HepG2 (cell line): ENCODE data around the gene RSF1. TPM values are rescaled to one million over a fixed set of nuclear protein-coding genes. Genes with fewer than 3 reads are reported as not detected.

Experiments used
- ELF3 ChIP-seq: IDR thresholded peaks from 2 replicates; pipeline ENCODE4 v1.6.1; 2016; ENCODE audit warnings: missing genetic modification reagents, missing compliant biosample characterization
- KDM4B ChIP-seq: sonication (generic); formaldehyde crosslinking; IDR thresholded peaks from 2 replicates; pipeline ENCODE4 v1.4.0; 2020; ENCODE audit warnings: missing genetic modification reagents
- MXD1 ChIP-seq: sonication (generic); formaldehyde crosslinking; IDR thresholded peaks from 2 replicates; pipeline ENCODE4 v1.4.0; 2020; ENCODE audit warnings: mild to moderate bottlenecking, missing genetic modification reagents
- PRMT3 ChIP-seq: sonication (generic); formaldehyde crosslinking; IDR thresholded peaks from 2 replicates; pipeline ENCODE4 v1.8.1; 2022; ENCODE audit warnings: low read depth, mild to moderate bottlenecking, moderate library complexity, missing genetic modification reagents, borderline replicate concordance
- RBM39 ChIP-seq: fragments of 200-400 bp; formaldehyde crosslinking; IDR thresholded peaks from one replicate; pipeline ENCODE4 v1.6.1; 2018; ENCODE audit warnings: antibody characterized with exemption, mild to moderate bottlenecking, low read depth, low read length; ENCODE audit not compliant: poor library complexity, severe bottlenecking
- RNF219 ChIP-seq: sonication (generic); formaldehyde crosslinking; IDR thresholded peaks from 2 replicates; pipeline ENCODE4 v1.5.0; 2020; ENCODE audit warnings: mild to moderate bottlenecking, missing genetic modification reagents
- SALL2 ChIP-seq: sonication (generic); formaldehyde crosslinking; IDR thresholded peaks from 2 replicates; pipeline ENCODE4 v1.8.1; 2023; ENCODE audit warnings: mild to moderate bottlenecking, missing genetic modification reagents, inconsistent platforms
- SP4 ChIP-seq: sonication (generic); formaldehyde crosslinking; IDR thresholded peaks from 2 replicates; pipeline ENCODE4 v1.8.1; 2023; ENCODE audit warnings: mild to moderate bottlenecking, missing genetic modification reagents
- STAG1 ChIP-seq: sonication (generic); formaldehyde crosslinking; IDR thresholded peaks from 2 replicates; pipeline ENCODE4 v1.4.0; 2020; ENCODE audit warnings: missing genetic modification reagents
- TFAP4 ChIP-seq: sonication (generic); IDR thresholded peaks from 2 replicates; pipeline ENCODE4 v1.6.1; 2016; ENCODE audit warnings: low read depth, borderline replicate concordance
- THAP8 ChIP-seq: sonication (generic); formaldehyde crosslinking; IDR thresholded peaks from 2 replicates; pipeline ENCODE4 v1.5.1; 2020; ENCODE audit warnings: missing genetic modification reagents, mild to moderate bottlenecking, borderline replicate concordance
- ZBTB21 ChIP-seq: sonication (generic); formaldehyde crosslinking; IDR thresholded peaks from 2 replicates; pipeline ENCODE4 v1.4.0; 2020; ENCODE audit warnings: missing genetic modification reagents
- ZBTB43 ChIP-seq: sonication (generic); formaldehyde crosslinking; conservative IDR thresholded peaks from 2 replicates; pipeline ENCODE4 v1.4.0; 2020; ENCODE audit warnings: missing genetic modification reagents
- ZC3H4 ChIP-seq: sonication (generic); formaldehyde crosslinking; IDR thresholded peaks from 2 replicates; pipeline ENCODE4 v1.4.0; 2020; ENCODE audit warnings: missing genetic modification reagents, borderline replicate concordance
- ZNF101 ChIP-seq: sonication (generic); formaldehyde crosslinking; IDR thresholded peaks from 2 replicates; pipeline ENCODE4 v1.4.0; 2020; ENCODE audit warnings: mild to moderate bottlenecking, low read depth, missing genetic modification reagents, borderline replicate concordance
- ZNF296 ChIP-seq: sonication (generic); formaldehyde crosslinking; conservative IDR thresholded peaks from 2 replicates; pipeline ENCODE4 v1.5.0; 2020; ENCODE audit warnings: mild to moderate bottlenecking, missing genetic modification reagents
- ZNF33B ChIP-seq: sonication (generic); formaldehyde crosslinking; IDR thresholded peaks from 2 replicates; pipeline ENCODE4 v1.5.1; 2020; ENCODE audit warnings: mild to moderate bottlenecking, missing genetic modification reagents
- ZNF580 ChIP-seq: IDR thresholded peaks from 2 replicates; pipeline ENCODE4 v1.6.1; 2016; ENCODE audit warnings: low read depth, borderline replicate concordance
- ZNF749 ChIP-seq: sonication (generic); formaldehyde crosslinking; IDR thresholded peaks from 2 replicates; pipeline ENCODE4 v1.8.0; 2022; ENCODE audit warnings: mild to moderate bottlenecking, missing genetic modification reagents, moderate library complexity, borderline replicate concordance
- ZNF772 ChIP-seq: sonication (generic); formaldehyde crosslinking; IDR thresholded peaks from 2 replicates; pipeline ENCODE4 v1.5.0; 2020; ENCODE audit warnings: mild to moderate bottlenecking, missing genetic modification reagents
- ZNF800 ChIP-seq: sonication (generic); formaldehyde crosslinking; IDR thresholded peaks from 2 replicates; pipeline ENCODE4 v1.4.0; 2020; ENCODE audit warnings: missing genetic modification reagents
- polyA plus RNA-seq, 8 experiments: library from polyadenylated mRNA; depleted of rRNA in 3 of 8; stranded (reverse) in 7 of 8; unstranded in 1 of 8; fragments of >200 nt; fragmentation: Illumina TruSeq in 4 of 8; extraction: Trizol in 4 of 8; gene quantifications; 2 replicates each; pipeline versions ENCODE4 v1.2.1 to v1.2.3, GENCODE V29; 2011 to 2016; ENCODE audit warnings: low read depth in 4 of 8, missing spikeins in 1 of 8, mixed read lengths in 1 of 8; ENCODE audit not compliant: insufficient read depth in 1 of 8
- total RNA-seq, 5 experiments: library from RNA; depleted of rRNA; stranded (reverse); fragments of >200 nt; fragmentation: Illumina TruSeq; extraction: Trizol; gene quantifications; 2 replicates each; pipeline ENCODE4 v1.2.3, GENCODE V29; 2016; ENCODE audit warnings: low read depth in 1 of 5

The RSF1 gene
- total and polyA plus RNA-seq, 2 of the 13 experiments (the other 11 are each of a cell fraction or from before 2014, with no cell fraction given): 15.5 to 33.1 TPM

GRCh38 chr11:77820565-77821348 lies at the start of gene RSF1, which contains the start of gene AAMDC (continued):
- peak; percentile 91 for TF ChIP-seq SP4 (CRISPR knock-in tag)
- peak; percentile 62 for TF ChIP-seq ELF3 (CRISPR knock-in tag)
- TF ChIP-seq PRMT3 (CRISPR knock-in tag): no peak
- TF ChIP-seq SALL2 (CRISPR knock-in tag): peak; percentile 67; the same call in 1 of the 2 replicates
- TF ChIP-seq ZNF749 (CRISPR knock-in tag): peak; percentile 73; the same call in 1 of the 2 replicates
- no peak for TF ChIP-seq ZBTB21 (CRISPR knock-in tag)
- TF ChIP-seq MXD1 (CRISPR knock-in tag): no peak
- TF ChIP-seq KDM4B: peak; percentile 67; the same call in 1 of the 2 replicates
- no peak for TF ChIP-seq ZC3H4
- TF ChIP-seq ZNF33B (CRISPR knock-in tag): no peak
- TF ChIP-seq ZBTB43 (CRISPR knock-in tag): no peak
- peak; percentile 46 for TF ChIP-seq STAG1 (CRISPR knock-in tag)
- peak; percentile 7; the same call in 1 of the 2 replicates for TF ChIP-seq ZNF580
- no peak for TF ChIP-seq ZNF101
- no peak for TF ChIP-seq ZNF800 (CRISPR knock-in tag)
- TF ChIP-seq ZNF296: no peak
- TF ChIP-seq ZNF772 (CRISPR knock-in tag): peak; percentile 79; the same call in 1 of the 2 replicates
- peak; percentile 25 for TF ChIP-seq RBM39
- TF ChIP-seq TFAP4: no peak
- TF ChIP-seq THAP8: peak; percentile 38; the same call in 1 of the 2 replicates
- no peak for TF ChIP-seq RNF219 (CRISPR knock-in tag)
